ENCODE measurements around the gene BACE1-AS. TPM values are rescaled to one million over a fixed set of nuclear protein-coding genes. Genes with fewer than 3 reads are reported as not detected.

BACE1-AS gene
- total RNA-seq, 1 donor from 2014 or later = 18.1 TPM

- DNase-seq = no peak
- H3K4me1 Mint-ChIP-seq (ENCODE audit: low read depth, unreplicated experiment) = peaks cover 2% of the 10 kb centered on the region
- no peaks in the 10 kb centered on the region for H3K36me3 Mint-ChIP-seq (ENCODE audit: unreplicated experiment)
- no peak overlapping the region for H3K27ac Mint-ChIP-seq (ENCODE audit: unreplicated experiment)
- TF ChIP-seq, protein P1, sequence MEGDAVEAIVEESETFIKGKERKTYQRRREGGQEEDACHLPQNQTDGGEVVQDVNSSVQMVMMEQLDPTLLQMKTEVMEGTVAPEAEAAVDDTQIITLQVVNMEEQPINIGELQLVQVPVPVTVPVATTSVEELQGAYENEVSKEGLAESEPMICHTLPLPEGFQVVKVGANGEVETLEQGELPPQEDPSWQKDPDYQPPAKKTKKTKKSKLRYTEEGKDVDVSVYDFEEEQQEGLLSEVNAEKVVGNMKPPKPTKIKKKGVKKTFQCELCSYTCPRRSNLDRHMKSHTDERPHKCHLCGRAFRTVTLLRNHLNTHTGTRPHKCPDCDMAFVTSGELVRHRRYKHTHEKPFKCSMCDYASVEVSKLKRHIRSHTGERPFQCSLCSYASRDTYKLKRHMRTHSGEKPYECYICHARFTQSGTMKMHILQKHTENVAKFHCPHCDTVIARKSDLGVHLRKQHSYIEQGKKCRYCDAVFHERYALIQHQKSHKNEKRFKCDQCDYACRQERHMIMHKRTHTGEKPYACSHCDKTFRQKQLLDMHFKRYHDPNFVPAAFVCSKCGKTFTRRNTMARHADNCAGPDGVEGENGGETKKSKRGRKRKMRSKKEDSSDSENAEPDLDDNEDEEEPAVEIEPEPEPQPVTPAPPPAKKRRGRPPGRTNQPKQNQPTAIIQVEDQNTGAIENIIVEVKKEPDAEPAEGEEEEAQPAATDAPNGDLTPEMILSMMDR (IDR thresholded peaks at IDR 0.05; ENCODE audit: partially characterized antibody, unreplicated experiment) = no peak
- H3K9me3 Mint-ChIP-seq (ENCODE audit: unreplicated experiment) = peaks cover 8% of the 10 kb centered on the region
- H3K4me3 Mint-ChIP-seq (ENCODE audit: unreplicated experiment) = no peak overlapping the region
- H3K27me3 Mint-ChIP-seq (ENCODE audit: unreplicated experiment) = peaks cover 2% of the 10 kb centered on the region
Observed at GRCh38 chr11:117335399-117335798, 44.3 kb downstream of the BACE1-AS start.

- no peaks in the 10 kb centered on the region for H3K36me3 Mint-ChIP-seq (ENCODE audit: unreplicated experiment)
- DNase-seq = no peak
- no peak overlapping the region for H3K4me3 Mint-ChIP-seq (ENCODE audit: unreplicated experiment)
- H3K27me3 Mint-ChIP-seq (ENCODE audit: unreplicated experiment) = peaks cover 2% of the 10 kb centered on the region
- H3K4me1 Mint-ChIP-seq (ENCODE audit: low read depth, unreplicated experiment) = peaks cover 2% of the 10 kb centered on the region
- TF ChIP-seq, protein P1 (IDR thresholded peaks at IDR 0.05; ENCODE audit: partially characterized antibody, unreplicated experiment) = no peak
- no peak overlapping the region for H3K27ac Mint-ChIP-seq (ENCODE audit: unreplicated experiment)
- peaks cover 8% of the 10 kb centered on the region for H3K9me3 Mint-ChIP-seq (ENCODE audit: unreplicated experiment)
Observed at GRCh38 chr11:117337076-117337475, 45.9 kb downstream of the BACE1-AS start.

Other genes with a start within 250 kb of the BACE1-AS start
- 22.2 TPM for gene SIK3, start 192.9 kb upstream of the BACE1-AS start, total RNA-seq (ENCODE audit: unreplicated experiment)
- gene PAFAH1B2, start 147.1 kb upstream of the BACE1-AS start, total RNA-seq (ENCODE audit: unreplicated experiment) = 161 TPM
- 23.6 TPM for gene SIDT2, start 112.6 kb upstream of the BACE1-AS start, total RNA-seq (ENCODE audit: unreplicated experiment)
- 6.1 TPM for gene TAGLN, start 92.0 kb upstream of the BACE1-AS start, total RNA-seq (ENCODE audit: unreplicated experiment)
- gene PCSK7, start 59.3 kb upstream of the BACE1-AS start, total RNA-seq (ENCODE audit: unreplicated experiment) = 109 TPM
- gene RNF214, start 58.7 kb upstream of the BACE1-AS start, total RNA-seq (ENCODE audit: unreplicated experiment) = 43.0 TPM
- 47.4 TPM for gene BACE1, start 24.9 kb downstream of the BACE1-AS start, total RNA-seq (ENCODE audit: unreplicated experiment)
- 27.1 TPM for gene CEP164, start 36.5 kb downstream of the BACE1-AS start, total RNA-seq (ENCODE audit: unreplicated experiment)